Jurkat, Clone E6-1 (cell line): ENCODE measurements around the gene SLC33A1. TPM values are rescaled to one million over a fixed set of nuclear protein-coding genes. Genes with fewer than 3 reads are reported as not detected.
"Not testable (repeated sequence)": the region's sequence is repeated elsewhere in the genome, so short reads cannot be mapped to it uniquely, and the experiment has no call there.

Source experiments
- DNase-seq: peaks from one replicate; pipeline ENCODE4 v3.0.0-alpha.2; 2011; ENCODE audit warnings: low read depth, low spot score
- H3K4me3 ChIP-seq: 2 replicates; pipeline ENCODE4 v1.5.1; 2011; ENCODE audit warnings: mild to moderate bottlenecking, low read length, control low read depth, moderate library complexity
- polyA plus RNA-seq: library from polyadenylated mRNA; unstranded; fragments of >200 nt; gene quantifications from one replicate; pipeline ENCODE4 v1.2.1, GENCODE V29; 2012; ENCODE audit warnings: missing spikeins; ENCODE audit not compliant: insufficient read length, insufficient read depth

The SLC33A1 gene
- 9.8 TPM for polyA plus RNA-seq

DNA sequence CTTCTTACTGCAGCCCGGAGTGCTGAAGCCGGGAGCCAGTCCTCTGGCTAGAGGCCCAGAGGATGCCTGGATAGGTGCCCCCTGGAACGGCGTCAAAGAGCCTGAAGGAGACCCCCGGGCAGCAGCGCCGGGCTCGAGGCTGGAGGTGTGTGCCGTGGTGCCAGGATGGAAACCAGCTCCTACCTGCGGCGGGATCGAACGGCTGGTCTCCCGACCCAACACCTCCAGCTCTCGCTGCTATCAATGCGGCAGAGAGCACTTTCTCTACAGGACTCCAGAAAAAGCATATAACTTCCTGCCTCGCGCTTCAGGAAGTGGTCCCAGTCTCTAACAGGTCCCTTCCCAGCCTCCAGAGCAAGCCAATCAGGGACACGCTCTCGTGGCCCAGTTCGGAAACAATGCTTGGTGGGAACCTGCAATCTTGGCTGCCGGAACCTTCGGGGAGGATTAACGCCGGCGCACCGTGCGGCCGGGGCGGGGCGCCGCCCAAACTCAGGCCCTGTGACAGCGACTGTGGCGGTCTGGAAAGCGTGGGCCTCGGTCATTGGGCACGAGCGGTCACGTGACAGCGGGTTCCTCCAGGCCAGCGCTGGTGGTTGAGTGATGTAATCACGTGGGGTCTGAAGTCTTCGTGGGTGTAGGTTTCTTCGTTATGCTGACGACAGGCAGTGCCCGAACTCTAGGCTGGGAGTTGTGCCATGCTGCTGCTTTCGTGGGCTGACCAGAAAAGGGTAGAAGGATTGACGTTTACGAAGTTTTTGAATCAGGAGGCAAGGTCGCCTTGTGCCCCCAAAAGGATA, at the start of gene SLC33A1:
SLC33A1 (minus strand) TSS at position 287 of the 800 bp plus-strand sequence. CDS start 430 bp downstream, outside the sequence.
- DNase-seq = peak; percentile 98
- H3K4me3 ChIP-seq = peak within 1 kb of the TSS; percentile 95

DNA sequence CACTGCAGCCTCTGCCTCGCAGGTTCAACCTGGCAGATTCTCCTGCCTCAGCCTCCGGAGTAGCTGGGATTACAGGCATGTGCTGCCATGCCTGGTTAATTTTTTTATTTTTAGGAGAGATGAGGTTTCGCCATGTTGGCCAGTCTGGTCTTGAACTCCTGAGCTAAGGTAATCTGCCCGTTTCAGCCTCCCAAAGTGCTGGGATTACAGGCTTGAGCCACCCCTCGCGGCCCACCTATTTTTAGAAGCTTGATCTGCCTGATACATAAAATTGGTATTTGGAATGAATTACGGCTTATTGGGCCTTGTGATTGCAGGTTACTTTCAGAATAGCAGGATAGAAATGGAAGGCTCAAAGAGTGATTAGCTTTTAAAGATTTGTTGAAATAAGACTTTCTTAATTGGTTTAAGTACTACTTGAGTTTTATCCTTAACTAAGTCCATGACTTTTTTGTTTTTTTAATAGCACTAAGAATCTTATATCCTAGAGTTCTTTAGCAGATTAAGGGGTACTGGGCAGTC, 41.2 kb upstream of the SLC33A1 start:
- DNase-seq = no peak
- no peak overlapping the region for H3K4me3 ChIP-seq

DNA sequence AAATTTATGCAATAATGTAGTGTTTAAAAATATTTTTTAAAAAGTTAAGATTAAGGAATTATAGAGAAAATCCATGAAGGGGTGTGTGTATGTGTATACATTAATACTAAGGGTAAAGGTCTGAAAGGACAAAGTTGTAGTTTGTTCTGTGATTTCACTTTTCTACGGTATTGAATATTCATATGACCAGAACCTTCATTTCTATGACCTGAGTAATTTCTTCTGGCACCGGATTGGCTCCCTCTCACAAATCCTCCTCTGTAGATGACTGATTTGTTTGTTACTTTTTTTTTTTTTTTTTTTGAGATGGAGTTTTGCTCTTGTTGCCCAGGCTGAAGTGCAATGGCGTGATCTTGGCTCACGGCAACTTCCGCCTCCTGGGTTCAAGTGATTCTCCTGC, 37.1 kb upstream of the SLC33A1 start:
- DNase-seq = no peak
- H3K4me3 ChIP-seq = no peak overlapping the region

DNA sequence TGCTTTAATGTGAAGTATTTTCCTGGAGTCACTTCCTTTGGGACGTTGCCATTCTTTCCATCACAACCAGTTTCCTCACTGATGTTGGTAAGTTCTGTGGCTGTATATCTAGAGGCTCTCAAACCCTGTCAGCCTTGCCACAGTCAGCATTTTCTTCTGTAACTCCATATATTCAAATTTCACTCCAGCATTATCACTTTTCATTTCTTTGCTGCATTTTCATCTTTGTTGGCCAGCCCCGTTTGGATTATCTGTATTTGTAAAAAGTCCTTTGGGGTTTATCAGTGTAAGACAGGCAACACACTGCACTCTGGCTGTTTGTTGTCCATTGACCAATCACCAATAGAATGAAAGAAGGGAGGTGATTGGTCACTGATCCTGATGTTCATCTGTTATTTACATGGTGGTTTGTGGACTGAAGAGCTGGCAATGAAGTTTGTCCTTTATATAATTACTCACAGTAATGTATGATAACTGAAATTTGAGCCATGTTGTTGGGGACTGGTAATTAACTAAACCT, 36.5 kb upstream of the SLC33A1 start:
- H3K4me3 ChIP-seq = no peak overlapping the region
- DNase-seq = no peak

DNA sequence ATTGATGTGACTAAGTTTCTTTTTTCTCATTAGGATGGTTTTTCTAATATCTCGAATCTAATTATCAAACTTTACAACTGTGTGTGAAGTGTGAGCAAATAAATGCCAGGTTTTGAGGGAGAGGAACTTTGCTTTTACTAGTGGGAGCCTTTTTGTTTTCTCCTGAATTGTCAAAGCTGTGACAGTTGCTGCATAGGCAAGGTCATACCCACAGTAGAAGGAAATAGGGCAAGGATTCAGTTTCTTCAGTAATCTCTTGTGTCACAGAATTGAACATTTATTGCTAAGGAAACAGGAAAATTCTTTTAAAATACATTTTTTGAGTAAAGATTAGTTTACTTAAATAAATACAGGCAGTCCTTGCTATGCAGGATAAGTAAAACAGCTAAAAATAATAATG, 35.7 kb upstream of the SLC33A1 start:
- no peak for DNase-seq
- no peak overlapping the region for H3K4me3 ChIP-seq

DNA sequence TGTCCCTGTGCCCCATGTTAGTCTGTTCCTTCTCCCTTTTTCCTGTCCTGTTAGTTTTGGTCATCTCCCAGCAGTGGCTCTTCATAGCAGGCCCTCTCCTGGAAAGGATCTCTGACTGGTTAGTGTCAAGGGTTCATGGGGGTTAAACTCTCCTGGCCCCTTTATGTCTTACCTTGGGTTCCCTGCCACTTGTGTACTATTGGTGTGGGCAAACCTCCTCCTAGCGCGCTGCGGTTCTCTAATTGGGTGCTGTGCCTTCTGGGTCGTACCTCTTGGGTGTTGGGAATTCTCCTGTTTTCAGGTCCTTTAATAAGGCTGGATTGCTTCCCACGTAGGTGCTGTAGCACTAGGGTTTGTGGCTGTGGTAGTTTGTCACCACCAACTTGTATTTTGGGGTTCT, 35.0 kb upstream of the SLC33A1 start:
- no peak overlapping the region for H3K4me3 ChIP-seq
- no peak for DNase-seq

DNA sequence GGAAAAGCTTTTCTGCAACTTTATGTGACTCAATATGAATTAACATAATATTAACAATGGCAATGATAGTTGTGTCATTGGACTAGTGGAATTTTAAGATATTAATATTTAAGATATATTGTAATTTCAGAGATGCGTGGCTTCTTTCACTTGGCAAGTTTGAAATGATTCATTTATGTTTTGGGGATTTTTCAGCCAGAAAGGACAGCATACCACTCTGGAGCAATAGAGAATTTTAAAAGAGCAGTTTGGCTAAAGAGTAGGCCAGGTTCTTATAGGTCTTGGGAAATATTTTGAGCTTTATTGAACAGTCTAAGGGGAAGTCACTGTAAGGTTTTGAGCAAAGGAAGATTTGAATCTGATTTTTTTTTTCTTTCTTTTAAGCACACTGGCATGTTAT, 32.7 kb upstream of the SLC33A1 start:
- H3K4me3 ChIP-seq = no peak overlapping the region
- DNase-seq = no peak

DNA sequence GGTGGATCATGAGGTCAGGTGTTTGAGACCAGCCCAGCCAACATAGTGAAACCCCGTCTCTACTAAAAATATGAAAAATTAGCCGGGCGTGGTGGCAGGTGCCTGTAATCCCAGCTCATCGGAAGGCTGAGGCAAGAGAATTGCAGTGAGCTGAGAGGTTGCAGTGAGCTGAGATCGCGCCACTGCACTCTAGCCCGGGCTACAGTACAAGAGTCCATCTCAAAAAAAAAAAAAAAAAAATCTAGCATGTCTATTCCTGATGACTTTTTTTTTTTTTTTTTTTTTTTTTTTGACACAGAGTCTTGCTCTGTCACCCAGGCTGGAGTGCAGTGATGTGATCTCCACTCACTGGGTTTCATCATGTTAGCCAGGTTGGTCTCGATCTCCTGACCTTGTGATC, 32.1 kb upstream of the SLC33A1 start:
- DNase-seq, H3K4me3 ChIP-seq: not testable (repeated sequence)

DNA sequence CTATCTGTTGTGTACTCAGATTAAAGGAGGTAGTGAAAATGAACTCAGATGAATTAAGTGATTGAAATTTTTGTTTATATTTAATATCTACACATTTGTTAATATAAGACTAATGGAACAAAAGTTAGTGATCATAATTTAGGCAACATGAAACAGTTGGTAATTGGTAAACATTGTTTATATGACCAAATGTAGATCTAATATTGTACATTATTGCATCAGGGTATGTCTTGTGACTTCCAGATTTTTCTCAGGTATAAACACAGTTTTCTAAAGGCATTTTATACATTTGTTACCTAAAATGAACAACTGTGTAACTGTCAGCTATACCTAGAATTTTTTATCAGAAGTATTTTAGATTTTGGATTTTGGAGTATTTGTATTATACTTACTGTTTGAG, 31.1 kb upstream of the SLC33A1 start:
- H3K4me3 ChIP-seq = no peak overlapping the region
- DNase-seq = no peak

DNA sequence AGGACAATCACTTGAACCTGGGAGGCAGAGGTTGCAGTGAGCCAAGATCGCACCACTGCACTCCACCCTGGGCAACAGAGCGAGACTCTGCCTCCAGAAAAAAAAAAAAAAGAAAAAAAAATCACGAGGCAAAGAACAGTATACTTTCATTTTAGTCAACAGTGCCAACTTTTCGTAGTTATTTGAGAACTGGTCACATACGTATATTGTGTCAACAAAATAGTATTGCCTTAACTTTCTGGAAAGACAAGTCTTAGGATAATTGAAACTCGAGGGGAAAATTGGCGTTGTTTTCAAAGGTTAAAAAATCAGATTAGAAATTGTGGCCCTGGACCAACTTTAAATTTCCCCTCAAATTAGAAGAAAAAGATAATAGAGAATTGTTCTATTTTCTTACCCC, 30.1 kb upstream of the SLC33A1 start:
- no peak for DNase-seq
- no peak overlapping the region for H3K4me3 ChIP-seq

DNA sequence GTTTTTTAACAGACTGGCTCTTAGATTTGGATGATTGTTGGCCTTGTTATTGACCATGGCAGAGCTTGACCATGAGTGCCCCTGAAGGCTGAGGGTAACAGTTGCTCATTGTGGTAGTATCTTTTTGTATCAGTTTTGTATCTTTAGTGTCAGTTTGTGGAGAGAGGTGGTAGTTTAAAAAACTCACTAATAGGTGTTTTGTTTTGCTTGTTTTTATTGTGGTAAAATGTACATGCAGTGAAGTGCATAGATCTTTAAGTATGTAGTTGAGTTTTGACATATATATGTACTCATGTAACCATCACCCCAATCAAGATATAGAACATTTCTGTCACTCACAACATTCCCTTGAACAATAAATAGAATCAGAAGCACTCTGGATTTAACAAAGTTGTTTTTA, 26.1 kb upstream of the SLC33A1 start:
- no peak for DNase-seq
- no peak overlapping the region for H3K4me3 ChIP-seq

DNA sequence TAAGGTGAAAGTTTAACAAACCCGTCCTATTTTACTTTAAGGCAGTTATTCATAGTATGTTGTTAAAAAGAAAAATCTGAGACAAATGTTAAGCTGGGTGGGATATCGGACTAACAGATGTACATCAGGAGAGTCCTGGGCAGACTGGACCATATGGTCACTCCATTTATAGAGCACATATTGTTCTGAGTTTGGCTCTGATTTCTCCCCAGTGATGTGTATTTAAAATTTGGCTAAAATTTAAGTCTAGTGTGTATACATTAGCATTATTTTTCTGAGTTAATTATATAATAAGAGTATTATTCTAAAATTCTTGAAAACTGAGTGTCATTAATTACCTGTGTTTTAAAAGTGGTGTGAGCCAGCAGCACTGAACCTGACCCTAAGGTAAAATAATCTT, 22.3 kb upstream of the SLC33A1 start:
- H3K4me3 ChIP-seq = no peak overlapping the region
- DNase-seq = no peak

DNA sequence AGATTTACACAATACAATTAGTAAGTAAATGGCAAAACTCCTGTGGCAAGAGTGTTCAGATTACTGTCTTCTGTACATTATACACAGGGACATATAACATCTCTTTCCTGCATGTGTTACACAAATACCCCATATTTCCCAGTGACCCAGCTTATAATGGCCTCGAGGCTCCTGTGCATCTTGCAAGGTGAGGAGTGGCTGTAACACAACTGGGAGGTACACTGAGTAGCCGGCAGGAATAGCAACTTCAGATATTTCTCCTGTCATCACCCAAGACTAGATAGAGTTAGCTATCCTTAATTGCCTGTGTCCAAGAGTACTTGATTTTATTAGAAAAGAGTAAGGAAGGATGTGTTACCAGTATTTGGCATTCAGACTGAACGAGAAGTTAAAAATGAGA, 21.8 kb upstream of the SLC33A1 start:
- no peak overlapping the region for H3K4me3 ChIP-seq
- DNase-seq = no peak

DNA sequence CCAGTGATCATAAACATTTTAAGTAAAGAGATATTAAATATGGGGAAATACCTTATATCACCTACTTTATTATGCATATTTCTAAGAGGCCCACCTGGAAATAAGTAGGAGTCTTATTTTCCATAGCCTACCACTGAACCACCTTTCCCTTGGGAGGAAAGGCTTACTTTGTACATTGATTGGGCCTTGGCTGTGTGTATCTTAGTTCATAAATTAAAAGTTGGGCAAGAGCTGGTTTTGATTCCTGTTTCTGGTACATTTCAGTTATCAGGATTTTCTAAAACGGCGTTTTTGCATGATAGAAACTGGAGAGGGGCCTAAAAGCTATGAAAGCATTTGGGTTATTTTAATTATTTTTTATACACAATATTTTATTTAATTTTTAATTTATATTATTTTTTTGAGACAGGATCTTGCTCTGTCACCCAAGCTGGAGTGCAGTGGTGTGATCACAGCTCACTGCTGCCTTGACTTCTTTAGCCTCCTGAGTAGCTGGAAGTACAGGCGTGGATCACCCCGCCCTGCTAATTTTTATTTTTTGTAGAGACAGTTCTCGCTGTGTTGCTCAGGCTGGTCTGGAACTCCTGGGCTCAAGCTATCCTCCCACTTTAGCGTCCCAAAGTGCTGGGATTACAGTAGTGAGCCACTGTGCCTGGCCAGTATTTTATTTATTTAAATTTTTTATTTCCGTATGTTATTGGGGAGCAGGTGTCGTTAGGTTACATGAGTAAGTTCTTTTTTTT, 18.8 kb upstream of the SLC33A1 start:
- no peak overlapping the region for H3K4me3 ChIP-seq
- no peak for DNase-seq

DNA sequence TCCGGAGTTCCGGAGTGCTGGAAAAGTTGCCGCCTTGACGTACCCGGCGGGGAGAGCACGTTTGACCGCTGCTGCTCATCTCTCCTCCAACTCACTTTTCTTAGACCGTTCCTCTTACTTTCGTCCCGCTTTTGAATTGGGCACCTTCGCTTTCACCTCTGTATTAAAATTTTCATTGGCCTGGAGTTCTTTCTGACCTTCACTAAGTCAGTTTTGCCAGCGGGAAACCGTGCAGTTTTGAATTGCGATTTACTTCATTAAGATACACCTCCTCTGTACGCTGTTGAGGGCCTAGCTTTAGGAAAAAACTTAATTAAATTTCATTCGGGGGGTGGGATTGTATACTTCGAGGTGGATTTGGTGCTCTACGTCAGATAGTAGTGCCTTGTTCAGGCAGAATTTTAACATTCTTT, 17.5 kb upstream of the SLC33A1 start:
- peak overlapping the region; percentile 84 for H3K4me3 ChIP-seq
- DNase-seq = no peak

DNA sequence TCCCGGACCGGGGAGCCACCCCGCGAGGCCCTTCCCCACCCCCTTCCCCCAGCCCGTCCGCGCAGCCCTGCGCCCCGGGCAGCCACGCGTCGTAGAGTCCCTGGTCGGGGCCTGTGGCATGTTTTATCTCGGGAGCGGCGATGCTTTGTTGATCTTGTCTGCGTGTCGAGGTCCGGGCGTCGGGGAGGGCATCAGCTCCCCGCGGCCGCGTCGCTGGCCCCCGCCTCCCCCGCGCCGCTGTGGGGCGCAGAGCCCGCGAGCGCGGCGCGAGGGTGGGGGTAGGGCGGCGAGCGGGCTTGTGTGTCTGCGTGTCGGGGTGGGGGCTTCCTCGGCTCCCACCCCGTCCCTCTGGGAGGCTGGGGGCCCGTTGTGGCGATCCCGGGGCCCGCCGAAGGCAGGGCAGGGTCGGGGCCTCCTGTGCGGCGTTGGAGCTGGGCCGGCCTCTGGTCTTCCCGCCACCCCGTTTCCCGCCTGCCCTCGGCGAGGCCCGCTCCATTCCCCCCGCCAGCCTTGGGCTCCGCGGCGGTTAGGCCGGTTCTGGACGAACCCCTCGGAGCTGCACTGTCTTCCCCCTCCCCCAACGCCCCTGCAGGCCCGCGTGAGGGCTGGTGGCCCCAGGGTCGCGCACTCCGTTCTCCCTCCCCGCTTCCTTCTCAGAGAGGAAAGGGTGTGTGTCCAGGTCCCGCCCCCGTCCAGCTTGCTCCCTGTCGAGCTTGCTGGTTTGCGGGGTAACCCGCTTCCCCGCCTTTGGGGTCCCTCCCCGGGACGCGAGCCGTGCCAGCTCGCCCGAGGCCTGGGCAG, 16.9 kb upstream of the SLC33A1 start:
- H3K4me3 ChIP-seq = peak overlapping the region; percentile 84
- DNase-seq = no peak

DNA sequence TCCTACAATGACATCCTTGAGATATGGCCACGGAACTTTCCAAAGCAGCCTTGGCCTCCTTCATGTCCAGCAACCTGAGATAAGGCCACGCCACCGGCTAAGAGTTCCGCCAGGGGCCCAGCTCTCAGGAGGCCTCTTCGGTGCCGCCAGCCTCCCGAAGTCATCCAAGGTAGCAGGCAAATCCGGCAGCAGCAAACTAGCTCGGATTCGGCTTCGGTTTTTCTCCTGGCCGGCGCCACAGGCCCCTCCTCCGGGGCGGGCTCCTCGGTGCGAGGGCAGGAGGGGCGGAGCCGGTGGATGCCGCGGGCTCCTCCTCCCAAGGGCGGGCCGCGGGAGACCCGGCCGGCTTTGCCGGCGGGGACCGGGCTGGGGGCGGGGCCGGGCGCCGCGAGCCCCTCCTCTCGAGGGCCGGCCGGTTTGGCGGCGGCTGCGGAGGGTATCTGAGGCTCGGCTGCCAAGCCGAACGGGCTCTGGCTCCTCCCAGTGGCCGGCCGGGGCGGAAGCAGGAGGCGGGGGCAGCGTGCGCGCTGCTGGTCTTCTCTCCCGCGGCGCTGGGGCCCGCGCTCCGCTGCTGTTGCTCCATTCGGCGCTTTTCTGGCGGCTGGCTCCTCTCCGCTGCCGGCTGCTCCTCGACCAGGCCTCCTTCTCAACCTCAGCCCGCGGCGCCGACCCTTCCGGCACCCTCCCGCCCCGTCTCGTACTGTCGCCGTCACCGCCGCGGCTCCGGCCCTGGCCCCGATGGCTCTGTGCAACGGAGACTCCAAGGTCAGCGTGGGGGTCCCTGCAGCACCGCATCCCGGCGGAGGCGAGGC, 16.1 kb upstream of the SLC33A1 start, which contains the start of gene GMPS:
GMPS (plus strand) TSS at position 518 of the 812 bp plus-strand sequence; CDS start at position 739, 221 bp downstream.
- peak within 1 kb of the TSS; percentile 84 for H3K4me3 ChIP-seq
- peak; percentile 80 for DNase-seq

DNA sequence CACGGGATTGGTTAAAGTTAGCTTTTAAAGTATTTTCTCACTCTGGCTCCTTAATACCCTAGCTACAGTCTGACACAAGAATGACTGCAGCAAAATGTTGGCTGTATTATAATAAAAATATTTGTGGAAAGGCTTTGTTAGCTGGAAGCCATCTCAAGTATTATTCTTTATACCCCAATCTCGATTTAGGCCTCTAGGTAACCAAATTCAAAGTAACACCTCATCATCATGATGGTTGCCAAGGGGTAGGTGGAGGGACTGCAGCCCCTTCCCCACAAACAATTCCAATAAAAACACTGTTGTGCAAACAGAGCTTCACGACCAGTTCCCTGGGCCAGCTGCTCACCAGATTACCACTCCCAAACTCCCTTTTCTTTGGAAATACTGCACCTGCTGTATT, 15.5 kb upstream of the SLC33A1 start:
- H3K4me3 ChIP-seq = peak overlapping the region; percentile 70
- DNase-seq = no peak
